Measurements from ENCODE around the gene ZNF385B. TPM values are rescaled to one million over a fixed set of nuclear protein-coding genes. Genes with fewer than 3 reads are reported as not detected.

ZNF385B gene
- total RNA-seq, 1 experiment from 2014 or later, result 9.3 TPM

GRCh38 chr2:179442206-179442605 lies 419.2 kb downstream of the ZNF385B start:
- Histone ChIP-seq H3K27me3 (ENCODE audit: insufficient read depth, low read length) (no peaks in the 10 kb centered on the region), H3K9me3 (ENCODE audit: control insufficient read depth in 1 of 2, insufficient read depth in 1 of 2, low read depth in 1 of 2, low read length in 2 of 2) (no peaks in the 10 kb centered on the region), H3K4me3 (replicated peaks in 1 of 2; ENCODE audit: low read depth in 1 of 2, low read length in 2 of 2) (no peak overlapping the region), H3K27ac (ENCODE audit: low read depth, low read length) (no peak overlapping the region), H3K79me2 (ENCODE audit: insufficient read depth, low read length) (no peaks in the 10 kb centered on the region), H3K4me1 (ENCODE audit: control insufficient read depth in 1 of 2, insufficient read depth in 2 of 2, low read length in 2 of 2) (no peaks in the 10 kb centered on the region), H3K9ac (ENCODE audit: low read length) (no peak overlapping the region), H3K4me2 (ENCODE audit: low read length) (no peak overlapping the region), H3K9me2 (ENCODE audit: insufficient read depth) (no peaks in the 10 kb centered on the region), H3K36me3 (ENCODE audit: control insufficient read depth in 1 of 2, insufficient read depth in 2 of 2, low read length in 2 of 2) (no peaks in the 10 kb centered on the region), H2AFZ (ENCODE audit: low read depth, low read length, poor library complexity, severe bottlenecking) (no peak overlapping the region), H4K20me1 (ENCODE audit: insufficient read depth) (no peaks in the 10 kb centered on the region)
- ATAC-seq (no peak), DNase-seq (ENCODE audit: low read depth, low spot score) (no peak)
- BruUV-seq (replicated peaks), result no TSS peak
- ChIA-PET CTCF (interaction anchor here (1.3 to 1.5 kb wide), 2 partner anchors 13 to 20 kb away, joined by 3 to 4 read pairs; no protein-coding TSS in a partner anchor), RAD21 (ENCODE audit: low non-redundant PET in 1 of 2, low total read pairs in 2 of 2, uncharacterized antibody in 2 of 2, unreplicated experiment in 2 of 2) (no interaction called here), POLR2A (no interaction called here)
- TF ChIP-seq YY1 (IDR thresholded peaks at IDR 0.05; ENCODE audit: extremely low read depth, insufficient replicate concordance, low read depth, low read length) (no peak), TCF7L2 (IDR thresholded peaks at IDR 0.05; ENCODE audit: borderline replicate concordance, extremely low read depth, insufficient read depth, insufficient read length) (no peak), ZNF274 (IDR thresholded peaks at IDR 0.05; ENCODE audit: low read depth, low read length) (no peak), MAX (IDR thresholded peaks at IDR 0.05) (no peak), JUND (IDR thresholded peaks at IDR 0.05) (no peak), ATF3 (IDR thresholded peaks at IDR 0.05) (no peak), FOSL1 (IDR thresholded peaks at IDR 0.05; ENCODE audit: low read depth) (no peak), CEBPB (IDR thresholded peaks at IDR 0.05; ENCODE audit: low read depth) (no peak), EGR1 (IDR thresholded peaks at IDR 0.05; ENCODE audit: low read depth) (no peak), SRF (IDR thresholded peaks at IDR 0.05; ENCODE audit: low read depth) (no peak), REST (IDR thresholded peaks at IDR 0.05; ENCODE audit: low read depth) (no peak), CTCF (IDR thresholded peaks at IDR 0.05 in 2 of 3, conservative IDR thresholded peaks at IDR 0.05 in 1 of 3; ENCODE audit: borderline replicate concordance in 1 of 3, insufficient read depth in 1 of 3, low read depth in 2 of 3, low read length in 2 of 3) (no peak)
- intact Hi-C loops (cut with micrococcal nuclease), result no loop called here

Measured in HCT116 (cell line).